B cell (primary cell): Measurements from ENCODE around the gene UROS.

Experiments
- EZH2 ChIP-seq: IDR thresholded peaks from 2 replicates; pipeline ENCODE4 v1.6.1; 2012; ENCODE audit warnings: borderline replicate concordance, low read depth, mild to moderate bottlenecking, moderate library complexity, low read length; ENCODE audit not compliant: insufficient read depth, poor library complexity, severe bottlenecking
- TF ChIP-seq, protein P1 (sequence below): fragments of 200-600 bp; IDR thresholded peaks from one replicate; pipeline ENCODE4 v1.8.0; 2022; ENCODE audit warnings: antibody characterized with exemption, mild to moderate bottlenecking

- TF ChIP-seq, protein P1, sequence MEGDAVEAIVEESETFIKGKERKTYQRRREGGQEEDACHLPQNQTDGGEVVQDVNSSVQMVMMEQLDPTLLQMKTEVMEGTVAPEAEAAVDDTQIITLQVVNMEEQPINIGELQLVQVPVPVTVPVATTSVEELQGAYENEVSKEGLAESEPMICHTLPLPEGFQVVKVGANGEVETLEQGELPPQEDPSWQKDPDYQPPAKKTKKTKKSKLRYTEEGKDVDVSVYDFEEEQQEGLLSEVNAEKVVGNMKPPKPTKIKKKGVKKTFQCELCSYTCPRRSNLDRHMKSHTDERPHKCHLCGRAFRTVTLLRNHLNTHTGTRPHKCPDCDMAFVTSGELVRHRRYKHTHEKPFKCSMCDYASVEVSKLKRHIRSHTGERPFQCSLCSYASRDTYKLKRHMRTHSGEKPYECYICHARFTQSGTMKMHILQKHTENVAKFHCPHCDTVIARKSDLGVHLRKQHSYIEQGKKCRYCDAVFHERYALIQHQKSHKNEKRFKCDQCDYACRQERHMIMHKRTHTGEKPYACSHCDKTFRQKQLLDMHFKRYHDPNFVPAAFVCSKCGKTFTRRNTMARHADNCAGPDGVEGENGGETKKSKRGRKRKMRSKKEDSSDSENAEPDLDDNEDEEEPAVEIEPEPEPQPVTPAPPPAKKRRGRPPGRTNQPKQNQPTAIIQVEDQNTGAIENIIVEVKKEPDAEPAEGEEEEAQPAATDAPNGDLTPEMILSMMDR: no peak
- no peak for TF ChIP-seq EZH2
These were observed 21.7 kb upstream of the UROS start for GRCh38 chr10:125844751-125845221.
